ENCODE results near the gene MAN2A2.

The MAN2A2 gene

DNA sequence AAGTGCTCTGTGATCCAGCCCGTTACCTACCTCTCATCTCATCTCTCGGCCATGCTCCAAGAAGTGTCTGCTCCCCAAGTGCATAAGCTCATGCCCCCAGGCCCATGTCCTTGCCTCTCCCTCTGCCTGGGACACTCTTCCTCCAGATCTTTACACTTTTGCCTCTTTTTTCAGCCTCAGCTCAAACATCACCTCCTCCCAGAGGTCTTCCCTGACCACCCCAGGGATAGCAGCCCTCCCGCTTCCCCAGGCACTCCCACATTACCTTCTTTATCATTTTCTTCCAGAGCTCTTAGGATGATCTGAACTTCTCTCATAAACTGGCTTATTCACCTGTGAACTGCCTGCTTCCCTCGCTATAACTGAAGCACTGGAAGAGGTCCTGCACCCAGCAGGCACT lies 37.4 kb upstream of the MAN2A2 start:
- Histone ChIP-seq H3K36me3 (ENCODE audit: control insufficient read depth, insufficient read depth, low read length) (no peaks in the 10 kb centered on the region), H3K4me3 (ENCODE audit: low read length) (no peak overlapping the region), H3K9ac (ENCODE audit: low read length) (no peak overlapping the region), H3K4me1 (ENCODE audit: control insufficient read depth, insufficient read depth, low read length) (peaks cover 30% of the 10 kb centered on the region), H3K27me3 (ENCODE audit: control insufficient read depth, insufficient read depth, low read length) (no peaks in the 10 kb centered on the region), H3K9me3 (ENCODE audit: control insufficient read depth, low read length) (no peaks in the 10 kb centered on the region)

DNA sequence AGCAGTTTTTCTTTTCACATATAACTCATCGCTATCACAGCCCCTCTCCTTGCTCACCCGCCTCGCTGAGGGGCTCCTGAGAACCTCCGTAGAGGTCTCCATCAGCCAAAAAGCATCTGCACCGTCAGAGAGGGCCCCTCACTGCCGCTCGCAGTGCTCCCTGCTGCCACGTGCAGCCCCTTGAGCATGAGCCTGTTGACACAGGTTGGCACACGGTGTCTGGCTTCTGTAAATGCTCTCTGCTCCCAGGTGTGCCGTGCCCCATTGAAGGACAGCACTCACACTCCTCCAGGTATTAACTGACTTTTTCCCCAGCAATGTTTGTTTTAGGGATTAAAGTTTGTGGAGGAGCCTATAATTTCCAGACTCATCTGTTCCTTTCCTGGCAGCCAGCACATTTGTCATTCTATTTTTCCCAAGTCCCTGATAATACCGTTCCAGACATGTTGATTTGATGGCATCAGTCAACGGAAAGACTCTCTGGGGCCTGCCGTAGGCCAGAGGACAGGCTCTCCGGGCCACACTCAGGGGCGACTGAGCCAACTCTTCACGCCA lies 36.9 kb upstream of the MAN2A2 start:
- Histone ChIP-seq H3K36me3 (ENCODE audit: control insufficient read depth, insufficient read depth, low read length) (no peaks in the 10 kb centered on the region), H3K4me1 (ENCODE audit: control insufficient read depth, insufficient read depth, low read length) (peaks cover 27% of the 10 kb centered on the region), H3K9me3 (ENCODE audit: control insufficient read depth, low read length) (no peaks in the 10 kb centered on the region), H3K27me3 (ENCODE audit: control insufficient read depth, insufficient read depth, low read length) (no peaks in the 10 kb centered on the region), H3K9ac (ENCODE audit: low read length) (no peak overlapping the region), H3K4me3 (ENCODE audit: low read length) (no peak overlapping the region)

DNA sequence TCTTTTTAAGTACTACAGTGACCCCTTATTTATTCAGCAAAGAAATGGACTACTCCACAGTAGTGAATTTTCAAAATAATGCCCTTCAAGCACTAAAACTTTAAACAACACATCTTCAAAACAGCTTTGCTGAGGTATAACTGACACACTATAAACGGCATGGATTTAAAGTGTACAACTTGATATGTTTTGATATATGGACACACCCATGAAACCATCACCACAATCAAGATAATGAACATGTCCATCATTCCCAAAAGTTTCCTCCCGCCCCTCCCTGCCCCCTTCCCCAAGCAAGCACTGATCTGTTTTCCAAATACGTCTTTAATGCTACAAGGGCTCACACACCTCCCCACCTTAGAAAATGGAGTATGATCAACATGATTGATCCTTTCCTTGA lies 36.3 kb upstream of the MAN2A2 start:
- no peaks in the 10 kb centered on the region for H3K27me3 ChIP-seq (ENCODE audit: control insufficient read depth, insufficient read depth, low read length)
- no peaks in the 10 kb centered on the region for H3K9me3 ChIP-seq (ENCODE audit: control insufficient read depth, low read length)
- H3K36me3 ChIP-seq (ENCODE audit: control insufficient read depth, insufficient read depth, low read length), result no peaks in the 10 kb centered on the region
- peaks cover 27% of the 10 kb centered on the region for H3K4me1 ChIP-seq (ENCODE audit: control insufficient read depth, insufficient read depth, low read length)
- H3K4me3 ChIP-seq (ENCODE audit: low read length), result no peak overlapping the region
- H3K9ac ChIP-seq (ENCODE audit: low read length), result no peak overlapping the region

DNA sequence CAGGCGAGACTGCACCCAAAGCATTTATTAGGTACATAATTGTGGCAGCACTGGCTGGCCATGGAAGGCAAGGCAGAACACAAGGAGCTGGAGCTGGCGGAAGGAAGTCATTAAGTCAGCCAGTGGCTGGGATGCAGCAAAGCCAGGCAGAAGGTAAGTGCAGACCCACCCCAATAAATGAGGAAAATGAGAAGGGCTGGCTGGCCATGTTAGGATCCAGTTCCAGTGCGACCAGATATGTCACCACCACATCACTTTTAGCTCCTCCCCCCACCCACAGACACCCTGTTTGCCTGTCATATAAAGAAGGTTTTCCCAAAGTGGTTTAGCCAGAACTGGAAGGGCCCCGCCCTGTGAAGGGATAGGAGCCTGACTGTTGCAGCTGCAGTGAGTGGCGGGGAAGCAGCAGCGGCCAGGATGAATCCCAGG lies 34.8 kb upstream of the MAN2A2 start, which contains the start of gene FURIN:
Gene FURIN, plus strand, starts transcription at position 328 of the 429 bp plus-strand sequence. CDS start 7,153 bp downstream, outside the sequence.
- no peaks in the 10 kb centered on the region for H3K36me3 ChIP-seq (ENCODE audit: control insufficient read depth, insufficient read depth, low read length)
- H3K9me3 ChIP-seq (ENCODE audit: control insufficient read depth, low read length), result no peaks in the 10 kb centered on the region
- H3K4me1 ChIP-seq (ENCODE audit: control insufficient read depth, insufficient read depth, low read length), result peaks cover 34% of the 10 kb centered on the region
- no peaks in the 10 kb centered on the region for H3K27me3 ChIP-seq (ENCODE audit: control insufficient read depth, insufficient read depth, low read length)
- no peak within 1 kb of the TSS for H3K4me3 ChIP-seq (ENCODE audit: low read length)
- no peak within 1 kb of the TSS for H3K9ac ChIP-seq (ENCODE audit: low read length)

DNA sequence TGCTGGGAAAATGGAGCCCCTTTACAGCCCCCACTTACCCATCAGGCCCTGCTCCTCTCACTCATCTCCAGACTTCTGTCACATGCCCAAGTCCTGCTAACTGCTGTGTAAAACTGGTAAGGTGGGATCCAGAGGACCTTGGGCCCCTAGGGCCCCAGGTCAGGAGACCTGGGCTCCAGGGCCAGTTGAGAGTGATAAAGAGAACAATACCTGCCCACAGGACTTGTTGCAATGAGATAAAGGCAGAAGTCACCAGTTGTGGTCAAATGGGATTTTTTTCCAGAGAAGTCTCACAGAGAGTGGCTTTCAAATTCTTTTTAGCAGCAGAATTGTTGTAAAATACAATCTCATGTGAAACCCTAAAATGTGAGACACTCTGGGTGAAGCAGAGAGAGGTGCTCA lies 34.0 kb upstream of the MAN2A2 start:
- no peak overlapping the region for H3K4me3 ChIP-seq (ENCODE audit: low read length)
- no peaks in the 10 kb centered on the region for H3K27me3 ChIP-seq (ENCODE audit: control insufficient read depth, insufficient read depth, low read length)
- no peak overlapping the region for H3K9ac ChIP-seq (ENCODE audit: low read length)
- H3K4me1 ChIP-seq (ENCODE audit: control insufficient read depth, insufficient read depth, low read length), result peaks cover 43% of the 10 kb centered on the region
- H3K9me3 ChIP-seq (ENCODE audit: control insufficient read depth, low read length), result no peaks in the 10 kb centered on the region
- no peaks in the 10 kb centered on the region for H3K36me3 ChIP-seq (ENCODE audit: control insufficient read depth, insufficient read depth, low read length)

DNA sequence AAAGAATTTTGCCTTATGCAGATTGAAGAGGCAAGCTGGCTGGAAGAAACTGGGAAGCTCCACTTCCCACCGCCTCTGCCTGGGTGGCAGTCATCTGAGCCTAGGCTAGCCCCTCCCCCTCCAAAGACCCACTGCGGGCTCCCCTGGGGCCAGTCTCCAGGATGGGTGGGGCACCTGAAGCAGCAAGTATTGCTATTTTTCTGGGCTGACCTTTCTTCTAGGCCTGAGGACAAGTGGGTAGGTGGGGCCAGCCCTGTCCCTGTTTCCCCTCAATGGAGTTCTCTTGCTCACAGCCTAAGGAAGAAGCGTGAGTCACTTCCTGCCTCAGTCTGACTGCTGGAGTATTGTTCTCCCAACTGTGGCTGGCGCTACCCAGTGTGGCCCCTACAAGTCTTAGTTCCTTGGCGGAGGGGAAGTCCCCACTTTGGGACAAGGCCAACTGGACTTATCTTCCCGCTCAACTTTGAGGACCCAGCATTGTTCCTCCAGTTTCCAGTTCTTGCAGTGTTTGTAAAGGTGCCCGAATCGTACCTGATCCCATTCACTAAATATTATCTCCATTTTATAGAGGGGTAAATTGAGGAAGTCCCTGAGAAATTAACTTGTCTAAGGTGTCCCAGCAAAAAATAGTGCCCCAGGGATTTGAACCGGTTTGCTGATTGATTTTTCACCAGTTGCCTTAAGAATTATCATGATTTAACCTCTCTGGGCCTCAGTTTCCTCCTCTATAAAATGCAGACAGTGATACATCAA lies 33.3 kb upstream of the MAN2A2 start:
- H3K4me1 ChIP-seq (ENCODE audit: control insufficient read depth, insufficient read depth, low read length), result peaks cover 49% of the 10 kb centered on the region
- no peaks in the 10 kb centered on the region for H3K27me3 ChIP-seq (ENCODE audit: control insufficient read depth, insufficient read depth, low read length)
- peak overlapping the region; percentile 94 for H3K9ac ChIP-seq (ENCODE audit: low read length)
- H3K9me3 ChIP-seq (ENCODE audit: control insufficient read depth, low read length), result no peaks in the 10 kb centered on the region
- H3K36me3 ChIP-seq (ENCODE audit: control insufficient read depth, insufficient read depth, low read length), result no peaks in the 10 kb centered on the region
- no peak overlapping the region for H3K4me3 ChIP-seq (ENCODE audit: low read length)

DNA sequence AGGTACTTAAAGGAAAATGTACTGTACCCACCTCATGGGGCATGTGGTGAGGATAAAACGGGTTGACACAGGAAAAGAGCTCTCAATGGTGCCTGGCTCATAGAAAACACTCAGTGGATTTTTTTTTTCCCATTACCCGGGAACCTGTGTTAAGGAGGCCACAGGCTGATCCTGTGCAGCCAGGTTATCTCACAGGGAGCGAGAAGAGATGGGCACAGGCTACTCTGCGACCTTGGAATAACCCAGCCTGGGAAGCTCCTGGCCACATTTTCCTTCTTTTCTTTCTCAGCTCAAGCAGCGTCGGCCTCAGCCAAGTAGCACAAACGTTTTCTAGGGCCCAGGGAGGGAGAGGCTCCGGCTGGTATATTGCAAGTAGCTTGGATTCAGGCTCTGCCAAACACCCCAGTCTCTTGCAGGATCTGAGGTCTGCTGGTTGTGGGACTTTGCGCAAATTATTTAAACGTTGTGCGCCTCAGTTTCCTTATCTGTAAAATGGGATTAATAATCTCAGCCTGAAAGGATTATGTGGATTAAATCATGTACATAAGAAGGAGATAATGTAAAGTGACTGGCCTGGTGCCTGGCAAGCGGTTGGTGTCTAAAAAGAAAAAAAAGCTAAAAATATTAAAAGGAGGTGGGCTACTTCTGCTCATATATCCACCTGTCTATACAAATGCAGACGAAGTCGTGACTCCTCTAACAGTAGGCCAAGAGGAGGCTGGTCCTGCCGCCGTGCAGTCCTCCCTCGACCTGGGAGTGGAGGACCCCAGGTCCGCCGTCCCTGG lies 32.6 kb upstream of the MAN2A2 start:
- H3K9me3 ChIP-seq (ENCODE audit: control insufficient read depth, low read length), result no peaks in the 10 kb centered on the region
- peak overlapping the region; percentile 94 for H3K9ac ChIP-seq (ENCODE audit: low read length)
- no peaks in the 10 kb centered on the region for H3K27me3 ChIP-seq (ENCODE audit: control insufficient read depth, insufficient read depth, low read length)
- H3K4me1 ChIP-seq (ENCODE audit: control insufficient read depth, insufficient read depth, low read length), result peaks cover 49% of the 10 kb centered on the region
- no peaks in the 10 kb centered on the region for H3K36me3 ChIP-seq (ENCODE audit: control insufficient read depth, insufficient read depth, low read length)
- H3K4me3 ChIP-seq (ENCODE audit: low read length), result peak overlapping the region; percentile 75

DNA sequence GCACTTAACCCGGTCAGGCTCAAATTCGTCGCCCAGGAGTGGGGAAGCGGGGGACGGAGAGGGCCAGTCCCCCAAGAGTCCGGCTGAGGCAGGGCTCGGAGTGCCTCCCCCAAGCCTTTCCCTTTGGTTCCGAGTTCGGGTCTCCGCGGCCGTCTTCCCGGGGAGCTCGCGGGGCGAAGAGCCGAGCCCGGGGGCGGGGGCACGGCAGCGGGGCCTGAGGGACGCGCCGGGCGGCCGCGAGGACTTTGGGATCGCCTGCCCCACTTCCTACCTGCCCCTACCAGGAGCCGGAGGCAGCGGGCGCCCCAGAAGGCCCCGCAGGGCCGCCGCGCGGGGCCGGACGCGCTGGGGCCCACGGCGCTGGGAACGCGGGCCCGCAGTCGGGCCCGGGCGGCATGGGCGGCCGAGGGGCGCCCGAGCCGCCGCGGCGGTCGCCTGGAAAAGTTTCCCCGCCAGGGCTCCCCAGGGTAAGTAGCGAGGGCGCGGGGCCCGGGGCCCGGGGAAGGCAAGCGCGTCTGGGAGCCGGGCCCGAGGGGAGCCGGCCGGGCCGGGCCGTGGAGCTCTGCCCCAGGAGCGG lies 31.9 kb upstream of the MAN2A2 start:
- H3K4me1 ChIP-seq (ENCODE audit: control insufficient read depth, insufficient read depth, low read length), result peaks cover 49% of the 10 kb centered on the region
- H3K4me3 ChIP-seq (ENCODE audit: low read length), result peak overlapping the region; percentile 75
- H3K9ac ChIP-seq (ENCODE audit: low read length), result peak overlapping the region; percentile 94
- peaks cover 4% of the 10 kb centered on the region for H3K36me3 ChIP-seq (ENCODE audit: control insufficient read depth, insufficient read depth, low read length)
- no peaks in the 10 kb centered on the region for H3K27me3 ChIP-seq (ENCODE audit: control insufficient read depth, insufficient read depth, low read length)
- no peaks in the 10 kb centered on the region for H3K9me3 ChIP-seq (ENCODE audit: control insufficient read depth, low read length)

DNA sequence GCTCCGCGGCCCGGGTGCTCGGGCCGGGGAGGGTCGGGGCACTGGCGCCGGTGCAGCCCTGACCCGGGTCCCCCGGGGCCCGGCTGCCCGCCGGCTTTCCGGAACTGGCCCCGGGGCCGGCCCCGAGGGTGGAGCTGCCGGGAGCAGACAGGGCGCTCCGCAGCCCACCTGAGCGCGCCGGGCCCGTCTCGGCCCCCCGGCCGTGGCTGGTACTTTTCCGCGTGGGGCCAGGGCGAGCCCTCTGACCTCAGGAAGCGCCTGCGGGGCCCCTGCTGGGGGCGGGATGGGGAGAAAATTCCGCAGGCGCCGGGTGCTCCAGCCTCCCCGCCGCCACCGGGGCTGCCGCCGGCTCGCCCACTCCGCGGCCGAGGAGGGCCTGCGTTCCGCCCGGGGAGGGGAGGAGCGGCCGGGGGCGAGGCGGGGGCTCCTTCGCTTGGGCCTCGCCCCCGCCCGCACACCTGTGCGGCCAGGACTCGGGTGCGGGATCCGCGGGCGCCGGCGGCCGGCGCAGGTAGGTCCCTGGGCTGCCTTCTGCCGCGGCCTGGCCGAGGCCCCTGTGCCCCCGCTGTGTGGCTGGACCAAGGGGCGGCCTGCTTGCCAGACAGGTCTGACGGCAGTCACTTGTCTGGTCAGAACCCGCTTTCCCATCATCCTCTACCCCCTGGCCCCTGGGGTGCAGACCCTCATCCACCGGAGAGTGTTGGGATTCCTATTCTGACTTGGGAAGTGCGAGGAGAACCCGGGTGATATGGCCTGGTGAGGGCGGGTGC lies 31.2 kb upstream of the MAN2A2 start:
- H3K27me3 ChIP-seq (ENCODE audit: control insufficient read depth, insufficient read depth, low read length), result no peaks in the 10 kb centered on the region
- H3K4me3 ChIP-seq (ENCODE audit: low read length), result peak overlapping the region; percentile 89
- H3K36me3 ChIP-seq (ENCODE audit: control insufficient read depth, insufficient read depth, low read length), result peaks cover 11% of the 10 kb centered on the region
- peak overlapping the region; percentile 94 for H3K9ac ChIP-seq (ENCODE audit: low read length)
- H3K4me1 ChIP-seq (ENCODE audit: control insufficient read depth, insufficient read depth, low read length), result peaks cover 49% of the 10 kb centered on the region
- no peaks in the 10 kb centered on the region for H3K9me3 ChIP-seq (ENCODE audit: control insufficient read depth, low read length)

DNA sequence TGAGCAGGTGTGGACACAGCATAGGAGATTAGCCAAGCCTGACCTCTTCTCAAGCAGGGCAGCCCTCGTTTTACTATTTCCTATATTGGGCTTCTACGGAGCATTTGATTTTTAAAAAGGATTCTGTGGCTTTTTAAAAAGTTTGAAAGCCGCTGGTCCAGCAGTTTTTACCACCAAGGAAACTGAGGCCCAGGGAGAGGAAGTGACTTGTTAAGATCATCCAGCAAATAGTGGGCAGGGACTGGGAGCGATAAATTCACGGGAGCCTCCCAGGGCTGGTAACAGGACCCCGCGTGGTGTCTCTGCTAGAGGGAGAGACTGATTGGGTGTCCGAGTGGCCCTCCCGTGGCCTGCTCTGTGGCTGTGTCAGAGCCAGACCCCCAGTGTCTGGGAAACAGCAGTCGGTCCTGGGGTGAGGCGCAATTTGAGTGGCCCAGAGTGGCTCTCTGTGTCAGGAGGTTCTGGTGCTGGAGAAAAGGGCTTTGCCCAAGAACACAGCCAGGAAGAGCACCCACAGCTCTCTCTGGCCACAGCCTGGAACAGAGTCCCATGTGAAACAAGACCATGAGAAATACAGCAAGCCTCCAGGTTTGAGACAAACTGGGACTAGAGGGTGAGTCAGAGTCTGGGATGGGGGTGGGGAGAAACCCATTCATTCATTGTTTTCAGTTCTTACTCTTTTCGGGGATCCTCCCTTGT lies 30.5 kb upstream of the MAN2A2 start:
- peak overlapping the region; percentile 94 for H3K9ac ChIP-seq (ENCODE audit: low read length)
- H3K27me3 ChIP-seq (ENCODE audit: control insufficient read depth, insufficient read depth, low read length), result no peaks in the 10 kb centered on the region
- peaks cover 13% of the 10 kb centered on the region for H3K36me3 ChIP-seq (ENCODE audit: control insufficient read depth, insufficient read depth, low read length)
- peaks cover 49% of the 10 kb centered on the region for H3K4me1 ChIP-seq (ENCODE audit: control insufficient read depth, insufficient read depth, low read length)
- H3K9me3 ChIP-seq (ENCODE audit: control insufficient read depth, low read length), result no peaks in the 10 kb centered on the region
- H3K4me3 ChIP-seq (ENCODE audit: low read length), result peak overlapping the region; percentile 89

DNA sequence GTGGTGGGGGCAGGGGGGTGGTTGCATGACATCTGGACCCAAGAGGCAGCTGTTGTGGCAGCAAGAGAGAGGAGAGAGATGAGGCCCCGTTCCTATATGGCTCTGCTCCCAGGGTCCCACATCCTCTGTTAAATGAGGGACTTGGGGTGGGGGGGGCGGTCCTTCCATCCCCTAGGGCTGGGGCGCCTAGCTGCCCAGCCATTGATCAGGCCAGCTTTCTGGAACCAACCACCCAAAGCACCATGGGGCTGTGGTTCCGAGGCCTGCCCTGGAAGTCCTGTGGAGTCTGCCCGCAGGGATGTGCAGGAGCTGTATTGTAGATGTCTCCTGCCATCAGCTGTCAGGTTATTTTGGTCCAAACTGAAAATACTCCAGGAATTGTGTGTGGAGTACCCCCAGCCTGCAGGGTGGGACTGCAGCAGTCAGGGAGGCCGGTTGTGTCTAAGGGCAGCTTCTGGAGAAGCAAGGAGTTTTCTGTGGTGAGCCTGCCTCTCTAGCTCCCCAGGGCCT lies 29.6 kb upstream of the MAN2A2 start:
- Histone ChIP-seq H3K9me3 (ENCODE audit: control insufficient read depth, low read length) (no peaks in the 10 kb centered on the region), H3K36me3 (ENCODE audit: control insufficient read depth, insufficient read depth, low read length) (peaks cover 14% of the 10 kb centered on the region), H3K27me3 (ENCODE audit: control insufficient read depth, insufficient read depth, low read length) (no peaks in the 10 kb centered on the region), H3K9ac (ENCODE audit: low read length) (peak overlapping the region; percentile 11), H3K4me1 (ENCODE audit: control insufficient read depth, insufficient read depth, low read length) (peaks cover 44% of the 10 kb centered on the region), H3K4me3 (ENCODE audit: low read length) (no peak overlapping the region)

Measured in mucosa of stomach (tissue), 1 donor.